Measurements from ENCODE around the gene SOX14. TPM values are rescaled to one million over a fixed set of nuclear protein-coding genes. Genes with fewer than 3 reads are reported as not detected.
A peak's percentile ranks its signal among the peaks of the same experiment; 100 is the strongest.

SOX14 gene
- total RNA-seq, 4 donors from 2014 or later: not detected

- no peak for TF ChIP-seq EP300 (IDR thresholded peaks at IDR 0.05)
- TF ChIP-seq CTCF (IDR thresholded peaks at IDR 0.05): no peak
- no peak for TF ChIP-seq POLR2AphosphoS5 (IDR thresholded peaks at IDR 0.05)
- TF ChIP-seq POLR2A (IDR thresholded peaks at IDR 0.05): no peak
- H3K27ac ChIP-seq: no peak overlapping the region
- H3K9me3 ChIP-seq: no peaks in the 10 kb centered on the region
- H3K27me3 ChIP-seq: peaks cover 6% of the 10 kb centered on the region
- no peaks in the 10 kb centered on the region for H3K4me1 ChIP-seq
- no peaks in the 10 kb centered on the region for H3K36me3 ChIP-seq
- no peak overlapping the region for H3K4me3 ChIP-seq
- ATAC-seq: no peak
- 42 to 52% methylated on average over 5 of the region's 5 CpGs for WGBS, 2 donors (ENCODE audit: low coverage in 1 of 2)
These were observed 25.1 kb downstream of the SOX14 start for GRCh38 chr3:137789236-137789635.

- Histone ChIP-seq H3K27me3 (no peaks in the 10 kb centered on the region), H3K27ac (no peak overlapping the region), H3K4me3 (no peak overlapping the region), H3K4me1 (no peaks in the 10 kb centered on the region), H3K9me3 (no peaks in the 10 kb centered on the region), H3K36me3 (no peaks in the 10 kb centered on the region)
- TF ChIP-seq CTCF (IDR thresholded peaks at IDR 0.05) (peak in 2 of 4 experiments; percentile 38 to 39), POLR2A (IDR thresholded peaks at IDR 0.05) (no peak)
- WGBS, 2 donors (ENCODE audit: low coverage in 1 of 2): 0% methylated on average over 3 of the region's 3 CpGs
- ATAC-seq: no peak
These were observed 28.6 kb downstream of the SOX14 start for GRCh38 chr3:137792626-137793271.

GRCh38 chr3:137796993-137797392, 32.9 kb downstream of the SOX14 start:
- 75 to 80% methylated on average over 1 to 2 of the region's 3 CpGs for WGBS, 2 donors (ENCODE audit: low coverage in 1 of 2)
- TF ChIP-seq POLR2AphosphoS5 (IDR thresholded peaks at IDR 0.05): no peak
- no peak for TF ChIP-seq POLR2A (IDR thresholded peaks at IDR 0.05)
- no peak for TF ChIP-seq EP300 (IDR thresholded peaks at IDR 0.05)
- no peak for TF ChIP-seq CTCF (IDR thresholded peaks at IDR 0.05)

GRCh38 chr3:137803215-137803614, 39.1 kb downstream of the SOX14 start:
- no peak for TF ChIP-seq POLR2AphosphoS5 (IDR thresholded peaks at IDR 0.05)
- TF ChIP-seq POLR2A (IDR thresholded peaks at IDR 0.05): no peak
- no peak for TF ChIP-seq EP300 (IDR thresholded peaks at IDR 0.05)
- TF ChIP-seq CTCF (IDR thresholded peaks at IDR 0.05): no peak
- H3K4me1 ChIP-seq: no peaks in the 10 kb centered on the region
- WGBS, 2 donors (ENCODE audit: low coverage in 1 of 2): 58 to 78% methylated on average over 1 of the region's 1 CpG
- no peak overlapping the region for H3K4me3 ChIP-seq
- no peak overlapping the region for H3K27ac ChIP-seq
- peaks cover 0 to 16% (median 0%) of the 10 kb centered on the region in 3 donors for H3K9me3 ChIP-seq
- H3K36me3 ChIP-seq: no peaks in the 10 kb centered on the region
- ATAC-seq: no peak
- H3K27me3 ChIP-seq: peaks cover 16% of the 10 kb centered on the region

More at GRCh38 chr3:137796993-137797392, 32.9 kb downstream of the SOX14 start:
- Histone ChIP-seq H3K27me3 (peaks cover 10% of the 10 kb centered on the region), H3K27ac (no peak overlapping the region), H3K9me3 (no peaks in the 10 kb centered on the region), H3K4me3 (no peak overlapping the region), H3K4me1 (no peaks in the 10 kb centered on the region), H3K36me3 (no peaks in the 10 kb centered on the region)
- ATAC-seq: no peak

- Histone ChIP-seq H3K9me3 (peaks cover 0 to 16% (median 0%) of the 10 kb centered on the region in 3 donors), H3K27me3 (peaks cover 12% of the 10 kb centered on the region), H3K27ac (no peak overlapping the region), H3K4me3 (no peak overlapping the region), H3K4me1 (no peaks in the 10 kb centered on the region), H3K36me3 (no peaks in the 10 kb centered on the region)
- WGBS, 2 donors (ENCODE audit: low coverage in 1 of 2): 38 to 39% methylated on average over 5 of the region's 9 CpGs
- TF ChIP-seq EP300 (IDR thresholded peaks at IDR 0.05) (no peak), CTCF (IDR thresholded peaks at IDR 0.05) (no peak), POLR2AphosphoS5 (IDR thresholded peaks at IDR 0.05) (no peak), POLR2A (IDR thresholded peaks at IDR 0.05) (no peak)
- ATAC-seq: no peak
These were observed 43.9 kb downstream of the SOX14 start for GRCh38 chr3:137807998-137808397.
